Measurements from ENCODE around the gene PC. TPM values are rescaled to one million over a fixed set of nuclear protein-coding genes. Genes with fewer than 3 reads are reported as not detected.

Gene PC
- total RNA-seq, 1 experiment from 2014 or later = 39.1 TPM

GRCh38 chr11:66987924-66988637 is 29.9 kb upstream of the PC start:
- TF ChIP-seq CTCF (conservative IDR thresholded peaks at IDR 0.05; ENCODE audit: low read depth, low read length) (no peak), EZH2 (IDR thresholded peaks at IDR 0.05; ENCODE audit: borderline replicate concordance, low read depth, low read length, poor library complexity, severe bottlenecking) (no peak)
- ChIA-PET CTCF (no interaction called here), POLR2A (ENCODE audit: low non-redundant PET) (no interaction called here)
- H3K4me3 ChIP-seq (ENCODE audit: low read depth, low read length, poor library complexity, severe bottlenecking) = no peak overlapping the region
- no peak for DNase-seq (ENCODE audit: low spot score)
- no peaks in the 10 kb centered on the region for H3K9me3 ChIP-seq (ENCODE audit: low read depth, low read length, poor library complexity, severe bottlenecking)
- intact Hi-C loops (cut with micrococcal nuclease; ENCODE audit: unreplicated experiment) = no loop called here
- H3K27ac ChIP-seq (ENCODE audit: low read depth, low read length, poor library complexity, severe bottlenecking) = no peak overlapping the region
- peaks cover 4% of the 10 kb centered on the region for H3K4me1 ChIP-seq (ENCODE audit: insufficient read depth, low read length, poor library complexity, severe bottlenecking)
- no peaks in the 10 kb centered on the region for H3K36me3 ChIP-seq (ENCODE audit: insufficient read depth, low read length, poor library complexity, severe bottlenecking)
- BruUV-seq (replicated peaks) = no TSS peak
- H3K27me3 ChIP-seq (replicated peaks; ENCODE audit: insufficient read depth, low read depth, low read length, poor library complexity) = no peaks in the 10 kb centered on the region

GRCh38 chr11:66987158-66987620 is 29.0 kb upstream of the PC start:
- intact Hi-C loops (cut with micrococcal nuclease; ENCODE audit: unreplicated experiment) = no loop called here
- no peak overlapping the region for H3K4me3 ChIP-seq (ENCODE audit: low read depth, low read length, poor library complexity, severe bottlenecking)
- H3K4me1 ChIP-seq (ENCODE audit: insufficient read depth, low read length, poor library complexity, severe bottlenecking) = peaks cover 6% of the 10 kb centered on the region
- H3K27ac ChIP-seq (ENCODE audit: low read depth, low read length, poor library complexity, severe bottlenecking) = no peak overlapping the region
- DNase-seq (ENCODE audit: low spot score) = no peak
- POLR2A ChIA-PET (ENCODE audit: low non-redundant PET) = no interaction called here
- no peaks in the 10 kb centered on the region for H3K27me3 ChIP-seq (replicated peaks; ENCODE audit: insufficient read depth, low read depth, low read length, poor library complexity)
- no peaks in the 10 kb centered on the region for H3K36me3 ChIP-seq (ENCODE audit: insufficient read depth, low read length, poor library complexity, severe bottlenecking)
- CTCF ChIA-PET = no interaction called here
- TF ChIP-seq EZH2 (IDR thresholded peaks at IDR 0.05; ENCODE audit: borderline replicate concordance, low read depth, low read length, poor library complexity, severe bottlenecking) (no peak), CTCF (conservative IDR thresholded peaks at IDR 0.05; ENCODE audit: low read depth, low read length) (no peak)
- H3K9me3 ChIP-seq (ENCODE audit: low read depth, low read length, poor library complexity, severe bottlenecking) = no peaks in the 10 kb centered on the region
- BruUV-seq (replicated peaks) = no TSS peak

GRCh38 chr11:66986178-66986545 is 28.0 kb upstream of the PC start:
- Histone ChIP-seq H3K36me3 (ENCODE audit: insufficient read depth, low read length, poor library complexity, severe bottlenecking) (no peaks in the 10 kb centered on the region), H3K4me1 (ENCODE audit: insufficient read depth, low read length, poor library complexity, severe bottlenecking) (peaks cover 11% of the 10 kb centered on the region), H3K4me3 (ENCODE audit: low read depth, low read length, poor library complexity, severe bottlenecking) (no peak overlapping the region), H3K27me3 (replicated peaks; ENCODE audit: insufficient read depth, low read depth, low read length, poor library complexity) (no peaks in the 10 kb centered on the region), H3K27ac (ENCODE audit: low read depth, low read length, poor library complexity, severe bottlenecking) (no peak overlapping the region), H3K9me3 (ENCODE audit: low read depth, low read length, poor library complexity, severe bottlenecking) (no peaks in the 10 kb centered on the region)
- intact Hi-C loops (cut with micrococcal nuclease; ENCODE audit: unreplicated experiment) = no loop called here
- TF ChIP-seq CTCF (conservative IDR thresholded peaks at IDR 0.05; ENCODE audit: low read depth, low read length) (no peak), EZH2 (IDR thresholded peaks at IDR 0.05; ENCODE audit: borderline replicate concordance, low read depth, low read length, poor library complexity, severe bottlenecking) (no peak)
- BruUV-seq (replicated peaks) = no TSS peak
- ChIA-PET CTCF (no interaction called here), POLR2A (ENCODE audit: low non-redundant PET) (no interaction called here)
- DNase-seq (ENCODE audit: low spot score) = no peak

Measured in A673 (cell line).